ENCODE data around the gene SNX2.

The SNX2 gene

GRCh38 chr5:122788996-122789395 is 14.1 kb downstream of the SNX2 start:
- POLR2A ChIA-PET, result no interaction called here
- CTCF ChIA-PET, result interaction anchor here (4.7 kb wide), 1 partner anchor 15 kb away, joined by 33 read pairs; the partner anchor contains the start of gene SNX2
- TF ChIP-seq CTCF (IDR thresholded peaks at IDR 0.05; ENCODE audit: control extremely low read depth, extremely low read depth, low read depth, missing control alignments), result no peak
- DNase-seq (ENCODE audit: extremely low spot score), result no peak

- CTCF ChIA-PET, result interaction anchor here (4.7 kb wide), 1 partner anchor 16 kb away, joined by 33 read pairs; the partner anchor contains the start of gene SNX2
- POLR2A ChIA-PET, result interaction anchor here (0.7 kb wide), 1 partner anchor 88 kb away, joined by 4 read pairs; no protein-coding TSS in a partner anchor
- TF ChIP-seq CTCF (IDR thresholded peaks at IDR 0.05; ENCODE audit: control extremely low read depth, extremely low read depth, low read depth, missing control alignments), result no peak
- DNase-seq (ENCODE audit: extremely low spot score), result no peak
Observed at GRCh38 chr5:122789461-122790171, 14.7 kb downstream of the SNX2 start.

GRCh38 chr5:122790354-122791103 is 15.6 kb downstream of the SNX2 start:
- no peak for DNase-seq (ENCODE audit: extremely low spot score)
- no peak for TF ChIP-seq CTCF (IDR thresholded peaks at IDR 0.05; ENCODE audit: control extremely low read depth, extremely low read depth, low read depth, missing control alignments)
- POLR2A ChIA-PET, result no interaction called here
- CTCF ChIA-PET, result interaction anchor here (1.0 to 4.7 kb wide), 2 partner anchors 17 to 86 kb away, joined by 3 to 33 read pairs; partner anchors contain the start of gene SNX2

- no peak for DNase-seq (ENCODE audit: extremely low spot score)
- TF ChIP-seq CTCF (IDR thresholded peaks at IDR 0.05; ENCODE audit: control extremely low read depth, extremely low read depth, low read depth, missing control alignments), result no peak
- ChIA-PET POLR2A (no interaction called here), CTCF (no interaction called here)
Observed at GRCh38 chr5:122805481-122805880, 30.6 kb downstream of the SNX2 start.

GRCh38 chr5:122810405-122810804 is 35.5 kb downstream of the SNX2 start:
- no peak for DNase-seq (ENCODE audit: extremely low spot score)
- no peak for TF ChIP-seq CTCF (IDR thresholded peaks at IDR 0.05; ENCODE audit: control extremely low read depth, extremely low read depth, low read depth, missing control alignments)
- CTCF ChIA-PET, result no interaction called here
- POLR2A ChIA-PET, result no interaction called here

- DNase-seq (ENCODE audit: extremely low spot score), result no peak
- CTCF ChIA-PET, result no interaction called here
- TF ChIP-seq CTCF (IDR thresholded peaks at IDR 0.05; ENCODE audit: control extremely low read depth, extremely low read depth, low read depth, missing control alignments), result no peak
- POLR2A ChIA-PET, result no interaction called here
Observed at GRCh38 chr5:122815218-122815767, 40.4 kb downstream of the SNX2 start.

Data from GM10248 (cell line).